Type B pancreatic cell (in vitro differentiated cells): ENCODE results near the gene BACH2. TPM values are rescaled to one million over a fixed set of nuclear protein-coding genes. Genes with fewer than 3 reads are reported as not detected.

Source experiments
- DNase-seq: peaks from one replicate; pipeline ENCODE4 v3.0.0; 2021; ENCODE audit warnings: mixed read lengths; ENCODE audit not compliant: unreplicated experiment; ENCODE audit errors: extremely low spot score
- H3K27ac Mint-ChIP-seq: 2 replicates; pipeline ENCODE4 v1.8.0; 2021; ENCODE audit warnings: mild to moderate bottlenecking, mixed read lengths
- H3K27me3 Mint-ChIP-seq: 2 replicates; pipeline ENCODE4 v1.8.0; 2021; ENCODE audit warnings: mixed read lengths
- H3K36me3 Mint-ChIP-seq: 2 replicates; pipeline ENCODE4 v1.8.0; 2021; ENCODE audit warnings: mixed read lengths
- H3K4me1 Mint-ChIP-seq: one replicate; pipeline ENCODE4 v1.8.0; 2021; ENCODE audit warnings: mixed read lengths; ENCODE audit not compliant: unreplicated experiment
- H3K4me3 Mint-ChIP-seq: 2 replicates; pipeline ENCODE4 v1.8.0; 2021; ENCODE audit warnings: mild to moderate bottlenecking, mixed read lengths
- H3K9me3 Mint-ChIP-seq: 2 replicates; pipeline ENCODE4 v1.8.0; 2021; ENCODE audit warnings: mixed read lengths
- total RNA-seq: library from RNA; stranded (reverse); gene quantifications from 2 replicates; pipeline ENCODE4 v1.2.1, GENCODE V29; 2021; ENCODE audit warnings: low replicate concordance
- TF ChIP-seq, protein P1 (sequence below): fragments of 200-600 bp; sonication (generic); conservative IDR thresholded peaks from 2 replicates; pipeline ENCODE4 v1.5.0; 2021; ENCODE audit warnings: antibody characterized with exemption, mild to moderate bottlenecking

The BACH2 gene
- total RNA-seq, 1 donor from 2014 or later: 33.5 TPM

DNA sequence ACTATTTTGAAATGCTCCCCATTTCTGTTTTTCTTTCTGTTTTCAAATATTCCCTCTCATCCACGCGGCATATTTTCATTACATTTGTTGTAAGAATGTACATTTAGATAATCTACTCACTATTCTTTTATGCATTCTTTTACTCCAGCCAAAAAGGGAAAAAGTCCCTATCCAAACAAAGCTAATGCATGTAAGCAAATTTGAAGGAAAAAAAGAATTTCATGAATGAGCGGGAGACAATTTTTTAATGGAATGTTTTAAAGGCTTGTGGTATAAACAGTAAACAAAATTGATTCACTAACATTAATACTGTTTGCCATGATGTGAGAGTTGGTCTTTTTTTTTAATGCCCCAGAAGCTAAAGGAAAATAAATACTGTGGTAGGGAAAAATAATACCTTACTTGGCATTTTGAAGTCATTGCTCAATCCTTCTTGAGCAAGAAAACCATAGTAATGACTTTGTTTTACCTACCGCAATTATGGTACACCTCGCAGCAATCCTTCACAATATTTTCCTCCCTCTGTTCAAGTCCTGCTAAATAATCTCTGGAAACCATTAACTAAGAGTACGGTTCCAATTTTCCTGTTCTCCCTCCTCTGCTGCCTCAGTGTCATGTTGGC, 79.0 kb downstream of the BACH2 start:
- H3K4me3 Mint-ChIP-seq: no peak overlapping the region
- TF ChIP-seq, protein P1, sequence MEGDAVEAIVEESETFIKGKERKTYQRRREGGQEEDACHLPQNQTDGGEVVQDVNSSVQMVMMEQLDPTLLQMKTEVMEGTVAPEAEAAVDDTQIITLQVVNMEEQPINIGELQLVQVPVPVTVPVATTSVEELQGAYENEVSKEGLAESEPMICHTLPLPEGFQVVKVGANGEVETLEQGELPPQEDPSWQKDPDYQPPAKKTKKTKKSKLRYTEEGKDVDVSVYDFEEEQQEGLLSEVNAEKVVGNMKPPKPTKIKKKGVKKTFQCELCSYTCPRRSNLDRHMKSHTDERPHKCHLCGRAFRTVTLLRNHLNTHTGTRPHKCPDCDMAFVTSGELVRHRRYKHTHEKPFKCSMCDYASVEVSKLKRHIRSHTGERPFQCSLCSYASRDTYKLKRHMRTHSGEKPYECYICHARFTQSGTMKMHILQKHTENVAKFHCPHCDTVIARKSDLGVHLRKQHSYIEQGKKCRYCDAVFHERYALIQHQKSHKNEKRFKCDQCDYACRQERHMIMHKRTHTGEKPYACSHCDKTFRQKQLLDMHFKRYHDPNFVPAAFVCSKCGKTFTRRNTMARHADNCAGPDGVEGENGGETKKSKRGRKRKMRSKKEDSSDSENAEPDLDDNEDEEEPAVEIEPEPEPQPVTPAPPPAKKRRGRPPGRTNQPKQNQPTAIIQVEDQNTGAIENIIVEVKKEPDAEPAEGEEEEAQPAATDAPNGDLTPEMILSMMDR: no peak

DNA sequence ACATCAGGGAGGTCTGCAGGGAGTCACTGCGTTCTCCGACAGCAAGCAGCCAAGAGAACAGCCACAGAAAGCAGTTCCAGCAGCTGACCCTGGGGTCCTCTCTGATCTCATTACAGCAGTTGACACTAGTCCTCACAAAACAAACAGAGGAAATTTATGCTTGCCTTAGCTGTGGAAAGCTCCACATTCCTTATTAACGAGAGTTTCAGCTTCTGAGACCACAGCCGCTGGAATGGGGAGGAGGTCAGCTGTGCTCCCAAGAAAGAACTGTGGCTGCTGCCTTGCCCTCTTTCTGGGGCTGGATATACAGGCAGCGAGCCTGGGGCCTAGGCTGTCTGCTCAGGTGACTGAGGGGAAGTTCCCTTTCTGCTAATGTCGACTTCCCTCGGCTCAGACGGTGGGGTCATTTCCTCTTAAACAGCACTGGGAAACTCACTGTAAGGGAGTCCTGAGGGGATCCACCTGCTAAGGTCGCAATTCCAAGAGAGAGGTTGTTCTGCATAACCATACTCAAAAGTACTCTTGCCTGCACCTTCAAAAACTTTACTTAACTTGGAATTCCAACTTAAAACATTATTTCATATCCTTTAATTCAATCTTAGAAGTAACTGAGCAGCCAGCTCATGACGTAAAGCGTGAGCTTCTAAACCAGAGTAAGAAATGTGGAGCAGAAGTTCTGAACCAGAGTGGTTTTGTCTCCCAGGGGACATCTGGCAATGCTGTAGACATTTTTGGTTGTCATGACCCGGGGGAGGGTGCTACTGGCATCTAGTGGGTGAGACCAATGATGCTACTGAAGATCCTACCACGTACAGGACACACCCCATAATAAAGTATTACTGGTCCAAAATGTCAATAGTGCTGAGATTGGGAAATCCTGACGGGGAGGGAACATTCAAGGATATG, 80.3 kb downstream of the BACH2 start:
- Mint-ChIP-seq H3K4me1 (peaks cover under 1% of the 10 kb centered on the region), H3K27ac (peak overlapping the region; percentile 35), H3K27me3 (no peaks in the 10 kb centered on the region), H3K9me3 (no peaks in the 10 kb centered on the region), H3K4me3 (peak overlapping the region; percentile 46), H3K36me3 (no peaks in the 10 kb centered on the region)
- no peak for DNase-seq
- TF ChIP-seq, protein P1: no peak

More for the DNA sequence above, 79.0 kb downstream of the BACH2 start:
- Mint-ChIP-seq H3K9me3 (peaks cover 2% of the 10 kb centered on the region), H3K27me3 (no peaks in the 10 kb centered on the region), H3K4me1 (peaks cover 3% of the 10 kb centered on the region), H3K36me3 (peaks cover 2% of the 10 kb centered on the region), H3K27ac (no peak overlapping the region)
- no peak for DNase-seq

DNA sequence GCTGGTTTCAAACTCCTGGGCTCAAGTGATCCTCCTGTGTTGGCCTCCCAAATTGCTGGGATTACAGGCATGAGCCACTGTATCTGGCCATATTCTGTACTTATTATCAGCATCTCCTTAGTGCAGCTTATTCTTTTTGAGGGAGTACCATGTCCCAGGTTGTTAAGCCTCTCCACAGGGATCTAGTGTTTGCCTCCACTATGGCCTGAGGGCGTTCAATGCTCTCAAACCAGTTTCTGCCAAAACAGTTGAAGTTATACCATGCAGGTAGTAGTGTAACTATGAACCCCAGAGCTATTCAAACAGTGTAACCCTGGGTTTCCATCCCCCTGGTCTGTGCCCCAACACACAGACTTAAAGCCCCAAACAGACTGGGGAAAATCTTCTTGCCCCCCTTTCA, 81.7 kb downstream of the BACH2 start:
- Mint-ChIP-seq H3K36me3 (no peaks in the 10 kb centered on the region), H3K27me3 (no peaks in the 10 kb centered on the region), H3K4me1 (no peaks in the 10 kb centered on the region), H3K9me3 (no peaks in the 10 kb centered on the region), H3K27ac (peak overlapping the region; percentile 13), H3K4me3 (no peak overlapping the region)
- TF ChIP-seq, protein P1: no peak
- DNase-seq: no peak

DNA sequence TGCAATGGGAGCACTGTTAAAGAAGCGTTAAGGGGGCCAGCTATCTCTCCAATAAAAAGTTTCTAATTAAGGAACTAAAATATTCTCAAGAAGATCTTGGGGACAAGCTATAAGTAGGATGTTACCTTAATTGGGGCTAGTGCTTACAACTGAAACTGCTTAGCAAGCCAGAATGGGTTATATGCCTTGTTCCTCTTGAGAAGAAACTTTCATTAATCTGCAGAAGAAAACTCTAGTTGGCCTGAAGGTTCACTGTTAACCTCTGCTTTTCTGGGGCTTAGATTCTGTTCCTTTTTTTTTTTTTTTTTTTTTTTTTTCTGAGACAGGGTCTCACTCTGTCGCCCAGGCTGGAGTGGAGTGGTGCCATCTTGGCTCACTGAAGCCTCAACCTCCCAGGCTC, 82.2 kb downstream of the BACH2 start:
- Mint-ChIP-seq H3K9me3 (no peaks in the 10 kb centered on the region), H3K27ac (no peak overlapping the region), H3K4me1 (no peaks in the 10 kb centered on the region), H3K4me3 (no peak overlapping the region), H3K36me3 (no peaks in the 10 kb centered on the region), H3K27me3 (no peaks in the 10 kb centered on the region)
- TF ChIP-seq, protein P1: no peak
- no peak for DNase-seq

DNA sequence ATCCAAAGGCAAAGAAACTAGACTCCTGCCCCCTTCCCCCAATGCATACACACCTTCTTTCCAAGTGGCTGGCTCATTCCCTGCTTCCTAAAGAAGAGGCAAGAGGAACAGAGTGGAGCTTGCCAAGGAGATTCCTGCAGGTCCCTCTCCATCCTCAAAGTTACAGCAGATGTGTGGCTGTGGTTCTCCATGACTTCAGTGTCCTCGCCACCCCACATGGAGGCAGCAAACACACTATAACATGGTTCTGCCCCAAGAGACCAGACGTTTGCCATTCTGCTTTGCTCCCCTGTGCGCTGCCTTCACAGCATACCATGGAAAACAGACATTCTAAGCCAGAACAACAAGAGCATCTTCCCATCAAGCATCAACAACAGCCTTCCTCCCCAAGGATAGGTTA, 84.4 kb downstream of the BACH2 start:
- no peak for DNase-seq
- H3K9me3 Mint-ChIP-seq: no peaks in the 10 kb centered on the region
- no peaks in the 10 kb centered on the region for H3K4me1 Mint-ChIP-seq
- H3K27ac Mint-ChIP-seq: no peak overlapping the region
- H3K36me3 Mint-ChIP-seq: peaks cover 12% of the 10 kb centered on the region
- no peak overlapping the region for H3K4me3 Mint-ChIP-seq
- TF ChIP-seq, protein P1: no peak
- H3K27me3 Mint-ChIP-seq: no peaks in the 10 kb centered on the region
